HG02623 (cell line): ENCODE measurements around the gene SLC44A5.
"Not testable (repeated sequence)": the region's sequence is repeated elsewhere in the genome, so short reads cannot be mapped to it uniquely, and the experiment has no call there.

ENCODE experiments used
- ATAC-seq: cut with Tn5 transposase; IDR thresholded peaks from one replicate; pipeline ENCODE4 v1.9.1; 2021; ENCODE audit warnings: moderate library complexity; ENCODE audit not compliant: unreplicated experiment

SLC44A5 gene

GRCh38 chr1:75522389-75522788, 88.5 kb downstream of the SLC44A5 start:
- ATAC-seq: no peak

GRCh38 chr1:75521658-75522057, 89.3 kb downstream of the SLC44A5 start:
- no peak for ATAC-seq

GRCh38 chr1:75520862-75521475, 89.9 kb downstream of the SLC44A5 start:
- ATAC-seq: no peak

GRCh38 chr1:75519651-75520427, 91.1 kb downstream of the SLC44A5 start:
- no peak for ATAC-seq

- no peak for ATAC-seq
Measured at GRCh38 chr1:75518686-75519085, 92.2 kb downstream of the SLC44A5 start.

- ATAC-seq: no peak
Measured at GRCh38 chr1:75514270-75514669, 96.6 kb downstream of the SLC44A5 start.

GRCh38 chr1:75506976-75507375, 103.9 kb downstream of the SLC44A5 start:
- ATAC-seq: no peak

- no peak for ATAC-seq
Measured at GRCh38 chr1:75503221-75503974, 107.5 kb downstream of the SLC44A5 start.

- ATAC-seq: no peak
Measured at GRCh38 chr1:75502776-75503175, 108.1 kb downstream of the SLC44A5 start.

GRCh38 chr1:75501577-75502295, 109.2 kb downstream of the SLC44A5 start:
- ATAC-seq: no peak

- no peak for ATAC-seq
Measured at GRCh38 chr1:75492011-75492410, 118.9 kb downstream of the SLC44A5 start.

GRCh38 chr1:75487399-75487798, 123.5 kb downstream of the SLC44A5 start:
- no peak for ATAC-seq

GRCh38 chr1:75484789-75485188, 126.1 kb downstream of the SLC44A5 start:
- no peak for ATAC-seq

- ATAC-seq: no peak
Measured at GRCh38 chr1:75482951-75483350, 128.0 kb downstream of the SLC44A5 start.

- not testable (repeated sequence) for ATAC-seq
Measured at GRCh38 chr1:75476486-75476885, 134.4 kb downstream of the SLC44A5 start.

GRCh38 chr1:75475696-75476095, 135.2 kb downstream of the SLC44A5 start:
- no peak for ATAC-seq

- no peak for ATAC-seq
Measured at GRCh38 chr1:75472971-75473603, 137.8 kb downstream of the SLC44A5 start.

GRCh38 chr1:75472089-75472970, 138.6 kb downstream of the SLC44A5 start:
- ATAC-seq: no peak

- no peak for ATAC-seq
Measured at GRCh38 chr1:75471252-75471651, 139.7 kb downstream of the SLC44A5 start.

- no peak for ATAC-seq
Measured at GRCh38 chr1:75470448-75470847, 140.5 kb downstream of the SLC44A5 start.
